Erythroblast (primary cell): ENCODE data around the gene FNIP2.
"Not testable (repeated sequence)": the region's sequence is repeated elsewhere in the genome, so short reads cannot be mapped to it uniquely, and the experiment has no call there.

Source experiments
- DNase-seq, 2 experiments: peaks; one replicate each; lab custom pipeline; 2025; lab: John Stamatoyannopoulos, UW
- GATA1 ChIP-seq: IDR thresholded peaks from 2 replicates; pipeline ENCODE4 v1.6.1; 2011; ENCODE audit warnings: low read depth, mild to moderate bottlenecking, control low read depth, low read length, moderate library complexity
- POLR2A ChIP-seq: IDR thresholded peaks from 2 replicates; pipeline ENCODE4 v1.6.1; 2011; ENCODE audit warnings: mild to moderate bottlenecking, low read length

Gene FNIP2

DNA sequence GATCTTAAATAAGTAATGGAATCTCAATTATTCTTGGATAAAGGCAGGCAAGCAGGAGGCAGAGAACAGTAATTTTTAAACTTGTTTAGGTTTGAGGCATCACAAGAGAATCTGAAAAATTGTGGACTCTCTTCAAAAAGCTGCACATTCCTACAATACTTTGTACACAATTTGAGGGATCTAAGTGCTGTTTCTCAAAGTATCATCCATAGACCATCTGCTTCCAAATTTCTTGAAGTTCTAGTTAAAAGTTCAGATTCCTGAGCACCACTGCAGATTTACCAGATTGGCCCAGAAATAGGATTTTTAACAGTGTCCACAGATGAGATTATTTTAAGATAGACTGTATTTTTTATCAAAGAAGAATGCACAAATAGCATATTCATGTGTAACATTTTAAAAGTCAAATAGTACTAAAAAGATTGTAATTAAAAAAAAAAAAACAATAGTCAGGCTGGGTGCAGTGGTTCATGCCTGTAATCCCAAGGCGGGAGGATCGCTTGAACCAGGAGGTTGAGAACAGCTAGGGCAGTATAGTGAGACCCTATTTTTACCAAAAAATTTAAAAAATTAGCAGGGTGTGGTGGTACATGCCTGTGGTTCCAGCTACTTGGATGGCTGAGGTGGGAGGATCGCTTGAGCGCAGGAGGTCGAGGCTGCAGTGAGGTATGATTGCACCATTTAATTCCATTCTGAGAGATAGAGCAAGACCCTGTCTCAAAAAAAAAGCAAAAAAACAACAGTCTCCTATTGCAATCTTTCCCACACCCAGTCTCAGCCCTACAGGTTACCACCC, 14.2 kb upstream of the FNIP2 start:
- DNase-seq, result no peak
- TF ChIP-seq GATA1 (no peak), POLR2A (no peak)

DNA sequence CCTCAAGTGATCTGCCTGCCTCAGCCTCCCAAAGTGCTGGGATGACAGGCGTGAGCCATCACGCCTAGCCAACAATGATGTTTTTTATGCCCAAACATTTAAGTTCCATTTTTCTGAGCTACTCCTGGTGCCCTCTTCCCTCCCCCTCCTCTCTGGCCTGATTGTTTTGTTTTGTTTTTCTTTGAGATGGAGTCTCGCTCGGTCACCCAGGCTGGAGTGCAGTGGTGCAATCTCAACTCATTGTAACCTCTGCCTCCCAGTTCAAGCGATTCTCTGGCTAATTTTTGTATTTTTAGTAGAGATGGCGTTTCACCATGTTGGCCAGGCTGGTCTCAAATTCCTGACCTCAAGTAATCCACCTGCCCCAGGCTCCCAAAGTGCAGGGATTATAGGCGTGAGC, 13.0 kb upstream of the FNIP2 start:
- DNase-seq, result not testable (repeated sequence)

DNA sequence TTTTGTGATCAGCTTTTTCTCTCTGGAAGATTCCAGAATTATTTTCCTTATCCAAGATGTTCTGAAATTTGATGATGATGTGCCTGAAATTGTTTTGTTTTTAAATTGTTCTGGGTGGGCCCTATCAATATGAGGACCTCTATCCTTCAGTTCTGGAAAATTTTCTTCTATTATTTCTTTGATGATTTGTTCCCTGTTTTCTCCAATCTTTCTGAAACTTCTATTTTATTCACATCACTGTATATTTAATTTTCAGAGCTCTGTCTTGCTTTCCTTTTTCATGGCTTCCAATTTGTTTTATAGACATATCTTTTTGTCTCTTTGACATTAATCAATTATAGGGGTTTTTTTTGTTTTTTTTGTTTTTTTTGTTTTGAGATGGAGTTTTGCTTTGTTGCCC, 12.2 kb upstream of the FNIP2 start:
- TF ChIP-seq POLR2A, result no peak
- no peak for TF ChIP-seq GATA1
- DNase-seq, result no peak

DNA sequence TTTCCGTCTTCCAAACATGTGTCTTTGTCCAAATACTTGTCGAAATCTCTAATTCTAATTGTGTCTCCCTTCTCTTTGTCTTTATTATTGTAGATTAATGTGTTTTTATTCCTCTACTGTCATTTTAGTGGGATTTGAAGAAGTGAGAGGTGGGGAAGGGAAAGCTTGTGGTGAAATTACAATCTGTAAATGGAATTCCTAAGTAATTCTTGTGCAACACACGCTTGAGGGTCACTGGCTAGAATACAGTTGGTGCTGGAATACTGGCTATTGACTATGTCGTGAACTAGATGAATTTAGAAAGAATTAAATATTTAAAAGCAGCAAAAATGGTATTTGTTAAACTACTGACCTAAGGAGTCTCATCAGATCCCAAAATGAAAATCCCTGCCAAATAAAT, 10.7 kb upstream of the FNIP2 start:
- no peak for DNase-seq

DNA sequence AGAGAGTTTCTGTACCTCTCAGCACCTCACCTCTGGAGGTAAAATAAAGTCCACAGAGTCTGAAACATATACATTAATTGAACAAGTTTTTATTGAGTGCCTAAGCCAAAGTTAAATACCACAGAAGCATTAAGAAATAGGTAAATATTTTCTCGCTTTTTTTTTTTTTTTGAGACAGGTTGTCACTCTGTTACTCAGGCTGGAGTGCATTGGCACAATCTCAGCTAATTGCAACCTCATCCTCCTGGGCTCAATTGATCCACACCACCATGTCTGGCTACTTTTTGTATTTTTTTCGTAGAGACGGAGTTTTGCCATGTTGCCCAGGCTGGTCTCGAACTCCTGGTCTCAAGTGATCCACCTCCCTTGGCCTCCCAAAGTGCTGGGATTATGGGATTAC, 10.1 kb upstream of the FNIP2 start:
- no peak for TF ChIP-seq GATA1
- TF ChIP-seq POLR2A, result no peak
- DNase-seq, result no peak

More for the DNA sequence above, 10.7 kb upstream of the FNIP2 start:
- TF ChIP-seq GATA1 (no peak), POLR2A (no peak)

DNA sequence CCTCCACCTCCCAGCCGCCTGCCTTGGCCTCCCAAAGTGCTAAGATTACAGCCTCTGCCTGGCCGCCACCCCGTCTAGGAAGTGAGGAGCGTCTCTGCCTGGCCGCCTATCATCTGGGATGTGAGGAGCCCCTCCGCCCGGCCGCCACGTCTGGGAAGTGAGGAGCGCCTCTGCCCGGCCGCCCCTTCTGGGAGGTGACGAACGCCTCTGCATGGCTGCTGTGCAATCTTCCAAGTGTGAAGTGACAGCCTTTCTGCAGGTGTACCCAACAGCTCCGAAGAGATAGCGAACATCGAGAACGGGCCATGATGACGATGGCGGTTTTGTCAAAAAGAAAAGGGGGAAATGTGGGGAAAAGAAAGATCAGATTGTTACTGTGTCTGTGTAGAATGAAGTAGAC, 9.3 kb upstream of the FNIP2 start:
- DNase-seq, result not testable (repeated sequence)

DNA sequence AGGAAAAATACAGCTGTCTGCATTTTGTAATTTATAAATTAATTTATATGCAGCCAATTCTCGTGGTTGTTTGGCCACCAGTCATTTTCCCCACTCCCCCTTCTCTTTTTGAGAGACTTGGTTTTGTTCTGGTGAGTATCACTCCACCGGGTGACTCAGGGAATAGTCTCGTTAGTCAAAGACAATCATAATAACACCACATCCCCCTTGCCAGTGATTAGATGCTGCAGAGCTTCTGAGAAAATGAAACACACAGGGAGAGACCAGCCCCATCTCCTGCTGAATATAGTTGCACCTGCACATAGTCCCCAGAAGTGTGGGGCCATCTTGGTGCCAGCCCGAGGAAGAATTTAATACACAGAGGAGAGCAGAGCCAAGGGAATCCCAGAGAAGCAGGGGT, 8.0 kb upstream of the FNIP2 start:
- TF ChIP-seq POLR2A (no peak), GATA1 (no peak)
- DNase-seq, result no peak

DNA sequence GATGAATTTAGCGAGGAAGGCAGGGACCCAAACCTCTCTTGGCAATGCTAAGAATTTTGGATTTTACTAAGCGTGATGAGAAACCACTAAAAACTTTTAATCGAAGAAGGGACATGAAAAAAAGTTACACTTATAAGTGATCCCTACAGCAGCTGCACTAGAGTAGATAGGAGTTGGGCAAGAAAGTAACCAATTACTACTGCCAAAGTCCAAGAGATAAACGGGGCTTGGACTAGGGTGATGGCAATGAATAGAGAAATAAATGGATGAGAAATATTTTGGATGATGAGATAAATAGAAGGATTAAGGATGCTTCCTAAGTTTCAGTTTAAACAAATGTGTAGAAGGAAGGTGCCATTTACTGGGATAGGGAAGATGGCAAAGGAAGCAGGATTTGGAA, 6.3 kb upstream of the FNIP2 start:
- DNase-seq, result peak; percentile 21 to 32
- no peak for TF ChIP-seq POLR2A
- TF ChIP-seq GATA1, result no peak

DNA sequence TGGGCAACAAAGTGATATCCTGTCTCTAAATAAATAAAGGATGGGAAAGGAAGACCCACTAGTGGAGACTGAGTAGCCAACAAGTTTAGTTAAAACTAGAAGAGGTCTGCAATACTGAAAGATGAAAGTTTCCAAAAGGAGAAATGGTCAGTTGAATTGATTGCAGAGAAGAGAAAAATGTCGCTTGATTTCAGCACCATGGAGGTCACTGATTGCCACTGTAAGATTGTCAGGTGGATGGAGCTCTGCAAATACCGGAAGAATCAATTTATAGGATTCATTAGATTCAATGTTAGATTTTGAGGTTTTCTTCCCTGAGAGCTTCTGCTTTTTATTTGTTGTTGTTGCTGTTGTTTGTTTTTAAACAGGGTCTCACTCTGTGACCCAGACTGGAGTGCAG, 5.4 kb upstream of the FNIP2 start:
- no peak for DNase-seq
- TF ChIP-seq POLR2A (no peak), GATA1 (no peak)

DNA sequence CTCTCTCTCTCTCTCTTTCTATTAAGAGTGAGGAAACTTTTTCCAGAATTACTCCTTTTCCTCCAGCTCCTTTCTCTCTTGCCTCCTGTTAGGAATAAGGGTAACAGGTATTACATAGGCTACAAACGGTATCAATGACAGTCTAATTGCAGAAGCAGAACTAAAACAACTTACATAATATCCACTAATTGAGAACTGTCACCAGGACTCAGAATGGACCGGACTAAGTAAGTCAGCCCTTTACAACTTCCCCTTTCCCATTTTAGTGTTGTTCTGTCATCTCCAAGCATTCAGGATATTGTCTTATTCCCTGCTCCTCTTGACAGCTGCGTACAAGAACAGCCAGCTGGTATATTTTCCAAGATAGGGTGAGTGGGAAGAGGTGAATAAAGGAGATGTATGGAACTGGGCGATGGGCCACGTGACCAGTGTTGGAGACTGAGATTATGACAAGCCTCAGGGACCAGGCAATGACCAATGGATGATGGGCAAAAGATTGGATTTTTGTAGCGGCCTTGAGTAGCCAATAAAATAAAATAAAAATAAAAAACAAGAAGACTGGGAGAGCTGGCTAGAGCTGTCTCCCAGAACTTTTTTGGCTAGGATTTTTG, 2.3 kb upstream of the FNIP2 start:
- DNase-seq, result no peak
- TF ChIP-seq POLR2A (no peak), GATA1 (no peak)

DNA sequence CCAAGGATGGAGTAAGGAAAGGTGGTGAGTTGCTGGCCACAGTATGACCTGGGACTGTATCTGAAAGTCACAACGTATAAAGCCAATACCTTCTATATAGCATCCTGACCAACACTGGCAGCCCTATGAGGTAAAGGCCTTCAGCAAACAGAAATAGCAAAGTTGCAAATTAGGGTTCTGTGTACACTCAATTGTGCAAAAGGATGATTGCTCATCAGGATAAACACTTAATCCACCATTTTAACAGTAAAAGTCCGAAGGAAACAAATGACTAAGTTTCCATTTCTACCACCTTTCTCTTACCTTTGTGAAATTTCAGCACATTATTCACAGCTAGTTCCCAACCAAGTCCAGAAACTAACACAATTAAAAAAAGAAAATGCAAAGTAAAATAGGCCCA, 1.4 kb upstream of the FNIP2 start:
- no peak for TF ChIP-seq POLR2A
- no peak for TF ChIP-seq GATA1
- no peak for DNase-seq

DNA sequence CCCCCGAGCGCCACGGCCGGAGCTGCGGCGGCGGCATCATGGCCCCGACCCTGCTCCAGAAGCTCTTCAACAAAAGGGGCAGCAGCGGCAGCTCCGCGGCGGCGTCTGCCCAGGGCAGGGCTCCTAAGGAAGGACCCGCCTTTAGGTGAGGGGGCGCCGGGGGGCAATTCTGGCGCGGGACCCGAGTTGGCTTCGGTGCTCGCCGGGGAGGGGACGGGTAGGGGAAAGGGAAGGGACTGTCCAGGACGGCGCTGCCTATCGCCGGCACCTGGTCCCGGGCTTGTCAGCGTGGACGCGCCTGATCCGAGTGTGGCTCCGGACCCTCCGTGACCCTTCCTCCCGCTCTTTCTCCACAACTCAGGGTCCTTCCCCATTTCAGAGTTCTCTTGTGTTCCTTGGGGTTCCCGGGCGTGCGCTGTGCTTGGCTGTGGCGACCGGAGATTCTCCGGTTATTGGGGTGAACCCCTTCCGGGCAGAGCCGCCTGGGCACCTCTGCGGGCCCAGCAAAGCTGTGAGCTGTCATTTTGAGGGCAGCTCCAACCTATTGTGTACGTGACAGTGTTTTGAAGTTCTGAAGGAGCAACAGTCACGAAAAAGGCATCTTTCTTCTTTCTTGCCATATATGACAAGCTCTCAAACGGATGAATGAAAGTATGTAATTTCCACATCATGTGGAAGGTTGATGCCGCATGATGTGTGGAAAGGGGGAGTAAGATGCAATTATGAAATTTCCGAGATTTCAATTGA, 522 bp downstream of the FNIP2 start:
- peak; percentile 64 to 79 for DNase-seq
- TF ChIP-seq GATA1 (no peak), POLR2A (no peak)

DNA sequence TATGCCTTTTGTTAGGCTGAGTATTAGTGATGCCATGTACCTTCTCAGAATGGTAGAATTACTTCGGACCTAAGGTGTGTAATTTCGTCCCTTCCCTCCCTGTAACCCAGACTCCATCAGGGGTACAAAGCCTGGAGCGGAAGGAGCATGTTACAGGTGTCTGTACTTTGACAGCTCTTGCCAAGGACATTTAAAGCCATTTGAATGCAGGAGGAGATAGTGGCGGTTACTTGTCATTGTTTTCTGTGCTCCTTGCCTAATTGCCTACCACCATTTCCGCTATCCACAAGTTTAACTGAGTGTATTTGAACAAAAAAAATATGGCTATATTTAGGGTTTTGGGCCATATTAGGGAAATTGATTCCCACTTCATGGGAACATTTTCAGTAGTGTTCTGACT, 1.8 kb downstream of the FNIP2 start:
- peak in 1 of 2 experiments; percentile 20 for DNase-seq
- TF ChIP-seq GATA1, result no peak
- TF ChIP-seq POLR2A, result no peak

DNA sequence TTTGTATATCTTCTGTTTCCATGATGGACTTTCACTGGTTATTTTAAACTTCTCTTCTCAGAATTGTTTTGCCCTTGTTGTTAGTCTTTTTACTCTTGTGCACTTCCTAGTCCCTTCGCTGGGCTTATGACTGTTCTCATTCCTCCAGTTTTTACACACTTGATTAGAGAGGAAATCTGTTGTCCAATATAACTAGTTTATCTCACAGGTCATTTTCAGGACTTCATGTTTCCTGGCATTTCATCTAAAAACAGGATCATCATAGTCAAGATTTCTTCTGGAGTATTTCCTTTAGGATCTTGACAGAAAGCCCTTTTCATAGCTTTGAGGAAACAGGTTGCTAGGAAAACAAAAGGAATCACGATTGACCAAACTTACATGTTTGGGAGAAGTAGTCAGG, 3.0 kb downstream of the FNIP2 start:
- DNase-seq, result no peak
- TF ChIP-seq POLR2A (no peak), GATA1 (no peak)

DNA sequence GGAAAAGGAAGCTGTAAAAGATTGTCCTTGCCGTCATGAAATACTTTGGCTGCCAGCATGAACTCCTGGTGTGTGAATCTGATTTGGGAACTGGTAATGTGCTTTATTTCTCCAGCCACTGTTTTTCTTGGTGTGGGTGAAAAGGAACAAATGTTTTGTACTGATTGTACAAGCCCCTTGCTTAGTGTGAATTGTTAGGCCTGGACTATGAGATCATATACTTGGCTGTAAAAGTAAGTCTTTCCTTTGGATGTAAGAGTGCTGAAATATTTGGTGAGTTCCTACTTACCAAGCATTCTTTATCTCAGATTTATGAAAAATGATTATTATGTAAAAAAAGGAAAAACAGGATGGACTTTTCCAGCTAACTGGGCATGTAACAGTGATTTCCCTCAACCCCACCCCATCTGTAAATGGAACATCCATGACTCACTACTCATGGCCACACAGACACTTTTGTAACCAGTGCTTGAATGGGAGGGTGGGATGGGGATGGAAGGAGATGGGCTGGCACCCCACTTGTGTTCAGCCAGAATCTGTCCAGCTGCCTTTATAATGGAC, 6.3 kb downstream of the FNIP2 start:
- DNase-seq, result peak in 1 of 2 experiments; percentile 28
- TF ChIP-seq GATA1 (no peak), POLR2A (no peak)
